NT2/D1 (cell line): ENCODE data around the gene TTC38.

ENCODE experiments used
- SUZ12 ChIP-seq: IDR thresholded peaks from 2 replicates; pipeline ENCODE4 v1.6.1; 2011; ENCODE audit not compliant: insufficient read length, insufficient read depth; ENCODE audit errors: extremely low read depth
- YY1 ChIP-seq: IDR thresholded peaks from 2 replicates; pipeline ENCODE4 v1.6.1; 2011; ENCODE audit not compliant: insufficient read length, insufficient read depth
- ZNF274 ChIP-seq: IDR thresholded peaks from 2 replicates; pipeline ENCODE4 v1.6.1; 2011; ENCODE audit warnings: mild to moderate bottlenecking, low read depth, low read length

DNA sequence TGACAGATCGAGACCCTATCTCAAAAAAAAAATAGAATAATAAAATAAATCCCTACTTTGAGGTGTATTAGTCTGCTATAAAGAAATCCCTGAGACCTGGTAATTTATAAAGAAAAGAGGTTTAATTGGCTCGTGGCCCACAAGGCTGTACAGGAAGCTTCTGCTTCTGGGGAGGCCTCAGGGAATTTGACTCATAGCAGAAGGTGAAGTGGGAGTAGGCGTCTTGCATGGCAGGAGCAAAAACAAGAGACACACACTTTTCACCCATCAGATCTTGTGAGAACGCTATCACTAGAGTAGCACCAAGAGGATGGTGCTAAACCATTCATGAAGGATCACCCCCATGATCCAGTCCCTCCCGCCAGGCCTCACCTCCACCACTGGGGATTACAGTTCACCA is 46.9 kb upstream of the TTC38 start:
- no peak for TF ChIP-seq YY1
- TF ChIP-seq ZNF274 = no peak
- TF ChIP-seq SUZ12 = no peak
